ENCODE results near the gene FTSJ3. TPM values are rescaled to one million over a fixed set of nuclear protein-coding genes. Genes with fewer than 3 reads are reported as not detected.

FTSJ3 gene, protein sequence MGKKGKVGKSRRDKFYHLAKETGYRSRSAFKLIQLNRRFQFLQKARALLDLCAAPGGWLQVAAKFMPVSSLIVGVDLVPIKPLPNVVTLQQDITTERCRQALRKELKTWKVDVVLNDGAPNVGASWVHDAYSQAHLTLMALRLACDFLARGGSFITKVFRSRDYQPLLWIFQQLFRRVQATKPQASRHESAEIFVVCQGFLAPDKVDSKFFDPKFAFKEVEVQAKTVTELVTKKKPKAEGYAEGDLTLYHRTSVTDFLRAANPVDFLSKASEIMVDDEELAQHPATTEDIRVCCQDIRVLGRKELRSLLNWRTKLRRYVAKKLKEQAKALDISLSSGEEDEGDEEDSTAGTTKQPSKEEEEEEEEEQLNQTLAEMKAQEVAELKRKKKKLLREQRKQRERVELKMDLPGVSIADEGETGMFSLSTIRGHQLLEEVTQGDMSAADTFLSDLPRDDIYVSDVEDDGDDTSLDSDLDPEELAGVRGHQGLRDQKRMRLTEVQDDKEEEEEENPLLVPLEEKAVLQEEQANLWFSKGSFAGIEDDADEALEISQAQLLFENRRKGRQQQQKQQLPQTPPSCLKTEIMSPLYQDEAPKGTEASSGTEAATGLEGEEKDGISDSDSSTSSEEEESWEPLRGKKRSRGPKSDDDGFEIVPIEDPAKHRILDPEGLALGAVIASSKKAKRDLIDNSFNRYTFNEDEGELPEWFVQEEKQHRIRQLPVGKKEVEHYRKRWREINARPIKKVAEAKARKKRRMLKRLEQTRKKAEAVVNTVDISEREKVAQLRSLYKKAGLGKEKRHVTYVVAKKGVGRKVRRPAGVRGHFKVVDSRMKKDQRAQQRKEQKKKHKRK
- 41.1 and 46.3 TPM in 2 replicates for total RNA-seq

DNA sequence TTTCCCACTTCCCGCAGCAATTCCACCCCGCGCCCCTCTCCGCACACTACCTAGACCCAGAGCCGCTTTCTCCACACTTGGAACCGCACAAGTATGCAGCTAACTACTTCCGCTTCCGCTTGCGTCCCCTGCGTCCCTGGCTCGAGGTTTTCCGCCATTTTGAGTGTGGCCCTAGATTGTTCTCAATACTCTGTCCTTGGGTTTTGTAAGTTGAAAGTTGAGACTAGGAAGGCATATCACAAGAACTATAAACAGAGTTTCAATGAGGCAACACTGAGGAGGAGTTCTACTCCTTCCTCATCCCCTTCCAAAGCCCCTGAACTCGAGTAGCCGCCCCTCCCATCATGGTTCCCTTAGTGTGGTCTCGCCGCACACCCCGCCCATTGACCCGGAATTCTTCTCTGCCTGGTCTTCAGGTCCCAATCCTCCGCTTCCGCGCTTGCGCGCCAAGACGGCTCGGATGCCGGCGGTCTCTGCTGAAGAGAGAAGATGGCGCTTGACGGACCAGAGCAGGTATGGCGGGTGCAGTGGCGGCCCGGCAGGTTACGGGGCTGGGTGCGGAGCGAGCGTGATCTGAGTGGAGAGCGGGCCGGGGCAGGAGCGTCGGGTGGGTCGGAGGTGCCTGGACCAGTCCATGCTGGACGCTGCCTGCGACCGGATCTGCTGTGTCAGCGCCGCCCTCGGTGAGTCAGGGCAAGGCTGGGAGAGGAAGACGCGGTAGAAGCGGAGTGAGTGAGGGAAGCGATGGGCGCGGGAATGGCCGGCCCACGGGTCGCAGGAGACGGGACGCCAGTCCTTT is at the start of gene FTSJ3, which contains the start of gene PSMC5:
Gene FTSJ3 (minus strand): TSS at position 662 of the 799 bp plus-strand sequence. CDS start 761 bp downstream, outside the sequence.
Gene PSMC5 (plus strand): TSS at position 430 of the 799 bp plus-strand sequence. CDS start 60 bp downstream, at position 490.

GRCh38 chr17:63873577-63873976 is 46.1 kb upstream of the FTSJ3 start, which contains the start of gene CSH2:
Gene CSH2, minus strand, starts transcription at chr17:63873677. Its CDS starts 63 bp downstream, at chr17:63873614.

DNA sequence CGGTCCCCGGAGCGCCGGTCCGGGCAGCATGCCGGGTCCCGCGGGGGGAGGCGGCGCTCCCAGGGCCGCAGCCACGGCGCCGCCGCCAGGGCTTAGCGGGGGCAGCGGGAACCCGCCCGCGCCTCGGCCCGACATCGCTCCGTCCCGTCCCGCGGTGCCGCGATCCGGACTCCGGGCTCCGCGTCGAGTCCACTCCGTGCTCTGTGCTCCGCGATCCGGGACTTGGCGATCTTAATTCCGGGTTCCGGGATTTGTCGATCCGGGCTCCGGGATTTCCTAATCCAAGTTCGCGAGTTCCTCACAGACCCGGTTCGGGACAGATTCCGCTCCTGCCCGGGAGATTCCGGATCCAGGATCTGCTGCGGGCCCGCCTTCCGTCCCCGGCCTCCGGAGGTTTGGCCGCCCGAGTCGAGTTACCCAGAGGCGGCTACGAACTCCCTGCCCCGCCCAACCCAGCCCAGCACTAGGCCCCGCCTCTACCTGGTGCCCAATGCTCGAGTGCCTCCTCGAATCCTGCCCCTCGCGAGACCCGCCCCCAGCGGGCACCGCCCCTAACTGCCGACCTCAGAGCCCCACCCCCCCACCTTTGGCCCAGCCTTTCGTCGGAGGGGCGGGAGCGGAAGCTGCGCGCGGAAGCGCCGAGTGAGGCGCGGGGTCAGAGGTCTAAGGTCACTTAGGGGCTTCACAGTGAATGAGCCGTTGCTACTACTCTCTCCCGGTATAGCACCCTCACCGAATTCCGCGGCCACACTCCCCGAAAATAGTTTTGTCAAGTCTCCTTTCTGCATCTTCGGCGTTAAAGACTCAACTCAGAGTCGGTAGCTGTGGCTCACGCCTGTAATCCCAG is 15.3 kb upstream of the FTSJ3 start, which contains the start of gene SMARCD2:
Gene SMARCD2 (minus strand): TSS at position 146 of the 847 bp plus-strand sequence. CDS start 11 bp downstream, at position 135.

DNA sequence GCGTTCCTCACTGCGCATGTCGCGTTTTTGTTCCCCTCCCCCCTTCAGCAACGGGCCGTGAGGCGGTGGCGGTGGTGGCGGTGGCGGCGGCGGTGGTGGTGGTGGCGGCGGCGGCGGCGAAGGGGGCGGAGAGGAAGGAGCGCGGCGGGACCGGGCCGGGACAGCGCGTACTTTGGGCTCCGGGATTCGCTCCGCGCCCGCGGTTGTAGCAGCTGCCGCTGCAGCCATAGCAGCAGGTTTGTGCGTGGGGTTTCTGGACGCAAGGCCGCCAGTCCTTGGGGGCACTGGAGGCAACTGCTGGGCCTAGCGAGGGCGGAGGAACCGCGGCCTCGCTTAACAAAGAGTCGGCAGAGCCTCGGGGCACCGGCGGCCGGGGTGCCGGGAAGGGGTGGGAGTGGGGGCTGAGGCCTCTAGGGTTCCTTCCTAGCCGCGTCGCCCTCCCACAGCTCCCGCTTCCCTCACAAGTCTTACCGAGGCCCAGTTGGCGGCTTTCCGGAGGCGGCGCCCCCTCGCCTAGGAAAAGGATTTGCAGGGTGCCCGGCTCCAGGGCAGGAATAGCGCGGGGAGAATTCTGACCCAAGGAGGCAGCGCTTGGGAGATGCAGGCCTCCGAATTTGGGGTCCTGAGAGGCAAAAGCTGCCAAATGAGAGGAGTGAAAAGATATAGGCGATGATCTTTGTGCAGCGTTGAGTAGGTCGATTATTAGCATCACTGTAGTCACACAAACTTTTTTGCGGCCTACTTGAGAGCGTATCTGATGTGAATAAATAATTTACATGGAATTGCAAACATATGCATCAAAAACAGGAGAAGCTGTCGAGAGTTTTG is 53.1 kb downstream of the FTSJ3 start, which contains the start of gene DDX42:
Gene DDX42 (plus strand): TSS at position 30 of the 828 bp plus-strand sequence. CDS start 12,880 bp downstream, outside the sequence.

GRCh38 chr17:63773272-63774140 is 54.0 kb downstream of the FTSJ3 start, which contains the start of gene CCDC47:
Gene CCDC47, minus strand, starts transcription at chr17:63773597. Its CDS starts 7,422 bp downstream, at chr17:63766175.

Other genes starting within 250 kb of the FTSJ3 start
- gene TACO1, start 226.8 kb downstream of the FTSJ3 start, total RNA-seq = 16.9 and 19.1 TPM in 2 replicates
- 32.3 and 33.9 TPM in 2 replicates for gene MAP3K3, start 205.2 kb downstream of the FTSJ3 start, total RNA-seq
- gene LIMD2, start 127.5 kb downstream of the FTSJ3 start, total RNA-seq = 2.2 and 2.7 TPM in 2 replicates
- gene STRADA, start 85.9 kb downstream of the FTSJ3 start, total RNA-seq = 31.2 and 37.6 TPM in 2 replicates
- gene CCDC47, start 54.1 kb downstream of the FTSJ3 start, total RNA-seq = 68.4 and 72.0 TPM in 2 replicates
- 79.3 and 89.4 TPM in 2 replicates for gene DDX42, start 53.5 kb downstream of the FTSJ3 start, total RNA-seq
- 69.6 and 74.1 TPM in 2 replicates for gene PSMC5, start 232 bp downstream of the FTSJ3 start, total RNA-seq
- gene SMARCD2, start 15.0 kb upstream of the FTSJ3 start, total RNA-seq = 65.2 and 77.0 TPM in 2 replicates
- not detected in 2 replicates for gene CSH2, start 46.0 kb upstream of the FTSJ3 start, total RNA-seq
- not detected in 2 replicates for gene GH2, start 54.3 kb upstream of the FTSJ3 start, total RNA-seq
- not detected in 2 replicates for gene CSH1, start 68.9 kb upstream of the FTSJ3 start, total RNA-seq
- gene CSHL1, start 83.6 kb upstream of the FTSJ3 start, total RNA-seq = not detected in 2 replicates
- not detected in 2 replicates for gene GH1, start 91.2 kb upstream of the FTSJ3 start, total RNA-seq
- 7.5 and 14.1 TPM in 2 replicates for gene CD79B, start 104.7 kb upstream of the FTSJ3 start, total RNA-seq
- 0.13 TPM in 1 of 2 replicates, not detected in the other for gene SCN4A, start 145.3 kb upstream of the FTSJ3 start, total RNA-seq
- 0.32 and 0.39 TPM in 2 replicates for gene PRR29, start 170.7 kb upstream of the FTSJ3 start, total RNA-seq
- gene ICAM2, start 193.0 kb upstream of the FTSJ3 start, total RNA-seq = 5.1 and 8.3 TPM in 2 replicates

Data from articular chondrocyte of knee joint (primary cell).